ENCODE data around the gene ACOX3.
"Not testable (repeated sequence)": the region's sequence is repeated elsewhere in the genome, so short reads cannot be mapped to it uniquely, and the experiment has no call there.

Gene ACOX3

GRCh38 chr4:8349664-8350236 lies 90.8 kb downstream of the ACOX3 start:
- FAIRE-seq = no peak

- not testable (repeated sequence) for FAIRE-seq
These were observed 91.3 kb downstream of the ACOX3 start for GRCh38 chr4:8349236-8349635.

GRCh38 chr4:8348071-8348470 lies 92.5 kb downstream of the ACOX3 start:
- FAIRE-seq = no peak

- no peak for FAIRE-seq
These were observed 92.9 kb downstream of the ACOX3 start for GRCh38 chr4:8347660-8348059.

- no peak for FAIRE-seq
These were observed 93.5 kb downstream of the ACOX3 start for GRCh38 chr4:8346838-8347605.

DNA sequence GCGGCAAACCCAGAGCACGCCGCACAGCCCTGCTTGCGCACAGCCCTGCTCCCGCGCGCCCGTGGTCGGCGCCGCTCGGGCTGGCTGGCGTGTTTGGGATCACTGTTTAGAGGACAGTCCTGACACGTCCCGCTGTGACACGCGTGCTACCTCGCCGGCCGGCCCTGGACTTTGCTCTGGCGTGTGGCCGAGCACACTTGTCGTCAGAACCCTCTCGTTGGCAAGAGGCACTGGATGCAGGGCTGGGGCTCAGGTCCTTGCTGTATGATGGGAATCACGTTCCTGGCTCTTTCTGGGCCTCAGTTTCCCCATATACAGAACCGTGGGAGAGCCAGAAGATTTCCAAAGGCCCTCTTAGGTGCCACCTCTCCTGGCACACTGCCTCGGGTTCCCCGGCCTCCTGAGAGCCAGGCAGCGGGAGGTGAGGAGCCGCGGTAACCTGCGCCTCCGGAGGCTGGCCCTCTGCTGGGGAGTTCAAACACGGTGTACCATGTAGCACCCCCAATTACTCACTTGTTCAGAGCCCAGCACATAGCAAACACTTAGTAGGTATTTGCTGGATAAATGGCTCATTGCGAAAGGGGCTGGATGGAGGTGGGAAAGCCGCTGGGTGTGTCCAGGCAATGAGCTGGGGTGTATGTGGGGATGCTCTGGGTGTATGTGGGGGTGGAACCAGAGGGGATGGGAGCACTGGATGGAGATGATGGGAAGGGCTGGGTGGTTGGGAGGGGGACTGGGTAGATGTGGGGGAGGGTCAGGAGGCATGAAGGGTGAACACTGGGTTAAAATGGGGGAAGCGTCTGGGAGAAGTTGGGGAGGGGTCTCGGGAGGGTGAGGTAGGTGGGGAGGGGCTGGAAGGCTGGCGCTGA lies 94.3 kb downstream of the ACOX3 start:
- FAIRE-seq = no peak

DNA sequence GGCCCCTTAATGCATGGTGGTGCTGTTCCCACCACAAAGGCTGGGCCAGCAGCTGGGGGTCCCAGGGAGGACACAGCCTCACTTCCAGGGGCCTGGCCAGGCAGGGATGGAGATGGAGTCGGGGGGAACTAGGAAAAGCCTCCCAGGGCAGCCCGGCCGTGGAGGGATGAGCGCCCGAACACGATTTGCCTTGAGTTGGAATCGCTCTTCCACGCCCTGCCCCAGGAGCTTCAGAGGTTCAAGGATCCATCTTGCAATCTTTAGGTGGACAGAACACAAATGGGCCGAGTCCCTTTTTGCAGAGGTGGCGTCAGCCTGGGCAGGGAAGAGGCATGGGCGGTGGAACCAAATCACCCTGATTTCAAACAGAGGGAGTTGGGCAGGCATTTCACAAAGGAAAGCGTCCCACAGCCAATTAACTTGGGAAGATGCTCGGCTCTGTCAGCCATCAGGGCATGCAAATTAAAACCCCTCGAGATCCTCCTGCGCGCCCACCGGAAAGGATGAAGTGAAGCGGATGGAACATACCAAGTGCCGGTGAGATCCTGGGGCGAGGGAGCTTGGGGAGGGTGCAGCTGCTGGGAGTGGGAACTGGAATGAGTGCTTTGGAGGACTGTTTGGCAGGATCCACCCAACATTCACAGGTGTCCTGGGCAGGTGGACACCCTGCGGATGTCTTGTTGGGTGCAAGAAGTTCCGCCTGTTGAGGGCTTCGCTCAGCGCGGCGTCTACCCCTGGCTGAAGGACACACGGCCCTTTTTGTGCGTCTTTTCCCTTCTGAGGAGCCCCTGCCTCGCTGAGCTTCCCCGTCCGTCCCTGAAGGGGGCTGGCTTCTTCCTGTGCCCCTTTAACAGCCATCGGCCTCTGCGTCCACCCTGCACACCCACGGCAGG lies 95.2 kb downstream of the ACOX3 start:
- FAIRE-seq = no peak

DNA sequence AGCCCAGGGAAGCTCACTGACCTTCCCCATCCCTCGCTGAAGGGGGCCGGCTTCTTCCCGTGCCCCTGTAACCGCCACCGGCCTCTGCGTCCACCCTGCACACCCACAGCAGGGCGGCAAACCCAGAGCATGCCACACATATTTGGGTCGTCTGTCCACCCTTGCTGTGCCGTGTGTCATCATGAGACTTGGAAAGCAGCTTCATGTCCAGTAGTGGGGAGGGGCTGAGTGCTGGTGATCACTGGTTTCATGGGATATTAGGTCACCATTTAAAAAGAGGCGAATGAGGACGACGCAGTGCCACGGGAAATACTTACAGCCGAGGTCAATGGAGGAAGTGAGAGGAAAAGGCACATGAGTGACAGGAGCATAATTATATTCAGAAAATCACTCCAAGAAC lies 96.1 kb downstream of the ACOX3 start:
- no peak for FAIRE-seq

DNA sequence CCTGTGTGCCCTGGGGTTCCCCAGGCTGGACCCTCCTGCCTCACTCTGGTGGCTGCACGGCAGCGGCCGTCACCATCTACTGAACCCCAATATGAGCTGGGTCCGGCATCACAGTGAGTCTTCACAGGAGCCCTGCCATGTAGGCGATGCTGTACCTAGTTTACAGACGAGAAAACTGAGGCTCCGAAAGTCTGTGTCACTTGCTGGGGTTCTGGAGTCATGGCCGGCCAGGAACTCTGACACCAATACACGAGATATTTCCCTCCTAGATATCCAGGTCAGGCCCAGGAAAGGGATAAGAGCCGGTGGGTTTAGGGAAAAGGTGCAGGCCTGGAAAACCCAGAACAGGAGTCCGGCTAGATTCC lies 96.6 kb downstream of the ACOX3 start:
- FAIRE-seq = no peak

GRCh38 chr4:8343262-8343966 lies 97.1 kb downstream of the ACOX3 start:
- FAIRE-seq = no peak

DNA sequence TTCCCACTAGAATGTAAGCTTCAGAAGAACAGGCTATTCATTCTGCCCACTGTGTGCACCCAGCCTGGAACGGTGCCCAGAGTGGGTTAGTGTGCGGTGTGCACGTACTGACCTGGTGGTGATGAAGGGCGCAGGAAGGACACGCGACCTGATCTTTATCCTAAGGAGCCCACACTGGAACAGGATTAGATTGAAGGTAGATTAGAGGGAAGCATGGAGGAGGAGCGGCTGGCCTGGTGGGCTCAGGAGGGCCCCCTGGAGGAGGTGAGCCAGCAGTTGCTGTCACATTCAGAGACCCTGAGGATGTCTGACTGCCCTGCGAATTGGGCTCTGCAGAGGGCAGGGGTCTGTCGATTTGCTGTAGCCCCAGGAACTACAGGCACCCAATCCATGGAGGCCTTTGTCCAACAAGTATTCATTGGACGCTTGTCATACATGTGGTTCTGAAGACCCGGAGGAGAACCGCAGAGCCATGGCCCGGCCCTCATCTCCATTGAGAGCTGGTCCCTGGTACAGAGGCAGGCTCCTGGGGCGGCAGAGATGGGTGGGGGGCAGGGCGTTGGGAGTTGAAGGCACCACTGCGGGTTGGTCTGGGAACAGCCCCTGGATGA lies 97.8 kb downstream of the ACOX3 start:
- no peak for FAIRE-seq

GRCh38 chr4:8341691-8342090 lies 98.8 kb downstream of the ACOX3 start:
- FAIRE-seq = no peak

GRCh38 chr4:8341281-8341680 lies 99.2 kb downstream of the ACOX3 start:
- FAIRE-seq = not testable (repeated sequence)

GRCh38 chr4:8340781-8341241 lies 99.7 kb downstream of the ACOX3 start:
- FAIRE-seq = peak; percentile 97

GRCh38 chr4:8338351-8338961 lies 102.1 kb downstream of the ACOX3 start:
- no peak for FAIRE-seq

DNA sequence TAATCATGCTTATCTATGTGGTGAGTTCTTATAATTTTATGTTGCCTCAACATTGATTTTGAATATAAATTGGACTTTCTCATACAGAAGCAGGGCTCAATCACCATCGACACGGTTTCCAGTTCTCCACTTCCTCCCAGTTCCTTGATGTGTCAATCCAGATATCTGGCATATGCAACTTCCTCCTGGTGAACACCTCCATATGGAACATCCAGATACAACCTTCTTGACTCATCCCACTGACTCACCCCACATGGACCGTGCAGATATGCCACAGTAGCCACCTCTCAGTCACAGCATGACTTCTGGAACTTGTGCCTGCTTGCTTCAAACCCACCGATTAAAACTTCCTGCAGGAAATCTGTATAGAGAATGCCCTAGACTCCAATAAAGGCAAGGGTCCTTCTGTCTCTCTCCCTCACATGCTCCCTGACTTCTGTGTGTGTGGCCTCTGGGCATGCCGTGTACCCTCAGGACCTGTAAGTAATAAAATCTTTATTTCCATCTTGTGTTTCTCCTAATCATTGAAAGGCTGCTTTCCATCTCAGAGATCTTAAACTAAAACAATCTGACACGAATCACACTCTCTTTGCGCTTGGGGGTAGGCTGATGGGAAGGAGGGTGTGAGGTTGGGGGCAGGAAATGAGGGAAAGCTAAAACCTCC lies 104.0 kb downstream of the ACOX3 start:
- no peak for FAIRE-seq

- FAIRE-seq = no peak
These were observed 104.7 kb downstream of the ACOX3 start for GRCh38 chr4:8335848-8336247.

- FAIRE-seq = no peak
These were observed 105.6 kb downstream of the ACOX3 start for GRCh38 chr4:8334786-8335460.

DNA sequence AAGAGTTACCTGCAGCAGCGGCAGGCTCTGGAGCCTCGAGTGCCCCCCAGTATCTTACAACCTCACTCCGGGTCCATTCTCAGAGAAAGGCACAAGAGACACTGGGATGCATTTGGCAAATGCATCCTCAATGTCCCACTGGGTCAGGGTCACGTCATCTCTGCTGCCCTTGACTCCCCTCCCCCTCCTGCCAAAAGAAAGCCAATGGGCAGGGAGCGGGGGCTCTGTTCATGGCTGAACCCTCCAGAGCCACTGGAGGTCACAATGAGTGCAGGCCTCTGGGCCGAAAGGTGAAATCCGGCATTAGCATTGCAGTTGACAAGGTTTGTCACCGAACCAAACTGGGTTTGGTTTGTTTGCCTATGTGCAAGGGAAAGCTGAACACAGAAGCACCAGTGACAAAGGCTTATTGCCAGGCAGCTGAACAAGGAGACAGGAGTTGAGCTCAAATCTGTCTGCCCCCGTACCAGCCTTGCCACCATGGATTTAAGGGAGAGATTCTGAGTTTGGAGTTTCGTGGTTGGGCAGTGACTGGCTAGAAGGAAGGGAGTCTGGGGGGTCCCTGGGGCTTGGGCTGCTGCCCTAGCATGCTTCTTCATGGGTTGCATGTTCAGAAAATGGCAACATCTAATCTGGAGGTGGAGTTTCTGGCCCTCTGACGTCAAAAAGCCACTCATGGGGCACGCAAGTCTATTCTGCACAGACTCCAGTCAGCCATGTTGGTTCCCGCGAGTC lies 106.6 kb downstream of the ACOX3 start:
- FAIRE-seq = no peak

Measured in endometrium (tissue), 2 donors.